HL-60 (cell line): Measurements from ENCODE around the gene ANGPTL8.

ENCODE experiments used
- CTCF ChIP-seq: IDR thresholded peaks from one replicate; pipeline ENCODE4 v1.5.1; 2011; ENCODE audit warnings: low read length, control low read depth, inconsistent platforms; ENCODE audit not compliant: insufficient read depth
- GABPA ChIP-seq: IDR thresholded peaks from 2 replicates; pipeline ENCODE4 v1.6.1; 2012; ENCODE audit warnings: low read depth
- POLR2AphosphoS5 ChIP-seq: IDR thresholded peaks from 2 replicates; pipeline ENCODE4 v1.6.1; 2012; ENCODE audit warnings: low read depth
- SPI1 ChIP-seq: IDR thresholded peaks from 2 replicates; pipeline ENCODE4 v1.6.1; 2012; ENCODE audit warnings: low read depth, mild to moderate bottlenecking, borderline replicate concordance
- TF ChIP-seq, protein P1 (sequence below): IDR thresholded peaks from 2 replicates; pipeline ENCODE4 v1.6.1; 2012; ENCODE audit warnings: low read depth; ENCODE audit not compliant: insufficient replicate concordance

- TF ChIP-seq GABPA, result no peak
- no peak for TF ChIP-seq CTCF
- TF ChIP-seq, protein P1, sequence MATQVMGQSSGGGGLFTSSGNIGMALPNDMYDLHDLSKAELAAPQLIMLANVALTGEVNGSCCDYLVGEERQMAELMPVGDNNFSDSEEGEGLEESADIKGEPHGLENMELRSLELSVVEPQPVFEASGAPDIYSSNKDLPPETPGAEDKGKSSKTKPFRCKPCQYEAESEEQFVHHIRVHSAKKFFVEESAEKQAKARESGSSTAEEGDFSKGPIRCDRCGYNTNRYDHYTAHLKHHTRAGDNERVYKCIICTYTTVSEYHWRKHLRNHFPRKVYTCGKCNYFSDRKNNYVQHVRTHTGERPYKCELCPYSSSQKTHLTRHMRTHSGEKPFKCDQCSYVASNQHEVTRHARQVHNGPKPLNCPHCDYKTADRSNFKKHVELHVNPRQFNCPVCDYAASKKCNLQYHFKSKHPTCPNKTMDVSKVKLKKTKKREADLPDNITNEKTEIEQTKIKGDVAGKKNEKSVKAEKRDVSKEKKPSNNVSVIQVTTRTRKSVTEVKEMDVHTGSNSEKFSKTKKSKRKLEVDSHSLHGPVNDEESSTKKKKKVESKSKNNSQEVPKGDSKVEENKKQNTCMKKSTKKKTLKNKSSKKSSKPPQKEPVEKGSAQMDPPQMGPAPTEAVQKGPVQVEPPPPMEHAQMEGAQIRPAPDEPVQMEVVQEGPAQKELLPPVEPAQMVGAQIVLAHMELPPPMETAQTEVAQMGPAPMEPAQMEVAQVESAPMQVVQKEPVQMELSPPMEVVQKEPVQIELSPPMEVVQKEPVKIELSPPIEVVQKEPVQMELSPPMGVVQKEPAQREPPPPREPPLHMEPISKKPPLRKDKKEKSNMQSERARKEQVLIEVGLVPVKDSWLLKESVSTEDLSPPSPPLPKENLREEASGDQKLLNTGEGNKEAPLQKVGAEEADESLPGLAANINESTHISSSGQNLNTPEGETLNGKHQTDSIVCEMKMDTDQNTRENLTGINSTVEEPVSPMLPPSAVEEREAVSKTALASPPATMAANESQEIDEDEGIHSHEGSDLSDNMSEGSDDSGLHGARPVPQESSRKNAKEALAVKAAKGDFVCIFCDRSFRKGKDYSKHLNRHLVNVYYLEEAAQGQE, result no peak
- TF ChIP-seq POLR2AphosphoS5, result no peak
- TF ChIP-seq SPI1, result no peak
Observed at GRCh38 chr19:11251217-11251616, 11.8 kb downstream of the ANGPTL8 start.
